GM19328 (cell line): ENCODE results near the gene MACC1.
"Not testable (repeated sequence)": the region's sequence is repeated elsewhere in the genome, so short reads cannot be mapped to it uniquely, and the experiment has no call there.

Experiments used
- ATAC-seq: cut with Tn5 transposase; IDR thresholded peaks from one replicate; pipeline ENCODE4 v1.9.1; 2021; ENCODE audit warnings: mild to moderate bottlenecking, moderate library complexity; ENCODE audit not compliant: unreplicated experiment

Gene MACC1

DNA sequence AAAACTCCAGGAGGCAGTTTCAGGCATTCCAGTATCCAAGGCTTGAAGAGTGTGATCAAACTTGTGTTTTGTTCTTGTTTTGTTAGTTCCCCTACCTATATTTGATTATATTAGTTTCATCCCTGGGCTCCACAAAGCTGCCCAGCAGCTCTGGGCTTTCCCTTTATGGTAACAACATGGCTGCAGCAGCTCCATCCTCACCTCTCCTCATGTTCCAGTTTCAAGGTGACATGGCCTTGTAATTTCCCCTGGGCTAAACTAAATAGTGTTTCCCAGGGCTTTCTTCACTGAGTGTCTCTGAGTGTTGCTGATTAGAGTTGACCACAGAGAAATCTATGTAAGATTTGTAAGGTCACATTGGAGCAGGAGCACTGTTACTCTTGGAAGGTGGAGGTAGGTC lies 83.4 kb downstream of the MACC1 start:
- ATAC-seq: no peak

GRCh38 chr7:20132585-20132984 lies 84.6 kb downstream of the MACC1 start:
- ATAC-seq: no peak

- no peak for ATAC-seq
These were observed 85.4 kb downstream of the MACC1 start for GRCh38 chr7:20131776-20132175.

GRCh38 chr7:20129920-20130319 lies 87.3 kb downstream of the MACC1 start:
- ATAC-seq: no peak

DNA sequence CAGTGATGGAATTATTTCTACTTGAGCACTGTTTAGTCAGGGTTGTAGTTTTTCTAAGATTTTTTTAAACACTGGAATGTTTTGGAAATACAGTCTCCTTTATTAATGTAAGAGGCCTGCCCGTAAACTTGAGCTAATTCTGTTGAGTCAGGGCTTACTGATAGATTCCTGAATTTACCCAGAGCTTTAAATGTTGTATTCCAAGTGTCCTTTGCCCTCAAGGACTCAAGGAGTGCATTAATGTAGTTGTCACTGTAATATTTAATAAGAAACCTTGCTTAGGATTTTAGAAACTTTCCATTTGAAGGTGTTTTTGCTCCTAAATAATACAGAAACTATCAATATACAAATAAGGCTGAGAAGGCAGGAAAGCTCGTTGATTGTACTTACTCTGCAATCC lies 89.2 kb downstream of the MACC1 start:
- ATAC-seq: no peak

DNA sequence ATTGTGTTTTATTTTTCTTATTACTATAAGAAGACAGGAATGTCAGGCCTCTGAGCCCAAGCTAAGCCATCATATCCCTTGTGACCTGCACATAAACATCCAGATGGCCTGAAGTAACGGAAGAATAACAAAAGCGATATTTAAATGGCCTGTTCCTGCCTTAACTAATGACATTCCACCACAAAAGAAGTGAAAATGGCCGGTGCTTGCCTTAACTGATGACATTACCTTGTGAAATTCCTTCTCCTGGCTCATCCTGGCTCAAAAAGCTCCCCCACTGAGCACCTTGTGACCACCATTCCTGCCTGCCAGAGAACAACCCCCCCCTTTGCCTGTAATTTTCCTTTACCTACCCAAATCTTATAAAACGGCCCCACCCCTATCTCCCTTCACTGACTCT lies 91.1 kb downstream of the MACC1 start:
- not testable (repeated sequence) for ATAC-seq

DNA sequence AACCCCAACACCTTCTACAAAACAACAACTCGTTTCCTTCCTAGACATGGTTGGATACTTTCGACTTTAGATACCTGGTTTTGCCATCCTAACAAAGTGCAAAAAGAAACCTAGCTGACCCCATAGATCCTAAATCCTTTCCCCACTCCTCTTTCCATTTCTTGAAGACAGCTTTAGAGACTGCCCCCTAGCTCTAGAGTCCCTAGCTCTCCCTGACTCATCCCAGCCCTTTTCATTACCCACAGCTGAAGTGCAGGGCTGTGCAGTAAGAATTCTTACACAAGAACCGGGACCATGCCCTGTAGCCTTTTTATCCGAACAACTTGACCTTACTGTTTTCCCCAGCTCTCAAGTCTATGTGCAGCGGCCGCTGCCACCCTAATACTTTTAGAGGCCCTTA lies 93.1 kb downstream of the MACC1 start:
- ATAC-seq: not testable (repeated sequence)

- not testable (repeated sequence) for ATAC-seq
These were observed 94.4 kb downstream of the MACC1 start for GRCh38 chr7:20122653-20123316.

DNA sequence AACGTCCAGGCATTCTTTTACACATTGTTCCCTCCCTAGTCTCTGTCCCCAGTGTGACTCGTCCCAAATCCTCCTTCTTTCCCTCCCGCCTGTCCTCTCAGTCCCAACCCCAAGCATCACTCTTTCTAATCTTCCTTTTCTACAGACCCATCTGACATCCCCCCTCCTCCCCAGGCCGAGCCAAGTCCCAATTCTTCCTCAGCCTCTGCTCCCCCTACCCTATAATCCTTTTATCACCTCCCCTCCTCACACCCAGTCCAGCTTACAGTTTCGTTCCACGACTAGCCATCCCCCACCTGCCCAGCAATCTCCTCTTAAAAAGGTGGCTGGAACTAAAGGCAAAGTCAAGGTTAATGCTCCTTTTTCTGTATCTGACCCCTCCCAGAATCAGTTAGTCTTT lies 95.1 kb downstream of the MACC1 start:
- no peak for ATAC-seq

DNA sequence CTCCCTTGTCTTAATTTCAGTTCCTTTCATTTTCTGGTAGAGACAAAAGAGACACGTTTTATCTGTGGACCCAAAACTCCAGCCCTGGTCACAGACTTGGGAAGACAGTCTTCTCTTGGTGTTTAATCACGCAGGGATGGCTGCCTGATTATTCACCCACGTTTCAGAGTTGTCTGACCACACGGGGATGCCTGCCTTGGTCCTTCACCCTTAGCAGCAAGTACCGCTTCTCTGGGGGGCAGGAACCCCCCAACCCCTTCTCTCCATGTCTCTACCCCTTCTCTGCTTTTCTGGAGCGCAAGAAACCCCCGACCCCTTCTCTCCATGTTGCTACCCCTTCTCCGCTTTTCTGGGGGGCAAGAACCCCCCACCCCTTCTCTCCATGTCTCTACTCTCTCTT lies 95.8 kb downstream of the MACC1 start:
- no peak for ATAC-seq

DNA sequence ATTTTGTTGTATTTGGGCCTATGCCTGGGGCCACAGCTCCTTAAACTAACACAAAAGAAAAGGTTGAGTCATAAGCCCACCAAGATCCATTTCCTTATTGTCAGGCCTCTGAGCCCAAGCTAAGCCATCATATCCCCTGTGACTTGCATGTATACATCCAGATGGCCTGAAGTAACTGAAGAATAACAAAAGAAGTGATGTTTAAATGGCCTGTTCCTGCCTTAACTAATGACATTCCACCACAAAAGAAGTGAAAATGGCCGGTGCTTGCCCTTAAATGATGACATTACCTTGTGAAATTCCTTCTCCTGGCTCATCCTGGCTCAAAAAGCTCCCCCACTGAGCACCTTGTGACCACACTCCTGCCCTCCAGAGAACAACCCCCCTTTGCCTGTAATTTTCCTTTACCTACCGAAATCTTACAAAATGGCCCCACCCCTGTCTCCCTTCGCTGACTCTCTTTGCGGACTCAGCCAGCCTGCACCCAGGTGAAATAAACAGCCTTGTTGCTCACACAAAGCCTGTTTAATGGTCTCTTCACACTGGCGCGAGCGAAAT lies 96.5 kb downstream of the MACC1 start:
- not testable (repeated sequence) for ATAC-seq

- no peak for ATAC-seq
These were observed 100.3 kb downstream of the MACC1 start for GRCh38 chr7:20116869-20117268.

- peak; percentile 90 for ATAC-seq
These were observed 102.7 kb downstream of the MACC1 start for GRCh38 chr7:20114468-20114867.

DNA sequence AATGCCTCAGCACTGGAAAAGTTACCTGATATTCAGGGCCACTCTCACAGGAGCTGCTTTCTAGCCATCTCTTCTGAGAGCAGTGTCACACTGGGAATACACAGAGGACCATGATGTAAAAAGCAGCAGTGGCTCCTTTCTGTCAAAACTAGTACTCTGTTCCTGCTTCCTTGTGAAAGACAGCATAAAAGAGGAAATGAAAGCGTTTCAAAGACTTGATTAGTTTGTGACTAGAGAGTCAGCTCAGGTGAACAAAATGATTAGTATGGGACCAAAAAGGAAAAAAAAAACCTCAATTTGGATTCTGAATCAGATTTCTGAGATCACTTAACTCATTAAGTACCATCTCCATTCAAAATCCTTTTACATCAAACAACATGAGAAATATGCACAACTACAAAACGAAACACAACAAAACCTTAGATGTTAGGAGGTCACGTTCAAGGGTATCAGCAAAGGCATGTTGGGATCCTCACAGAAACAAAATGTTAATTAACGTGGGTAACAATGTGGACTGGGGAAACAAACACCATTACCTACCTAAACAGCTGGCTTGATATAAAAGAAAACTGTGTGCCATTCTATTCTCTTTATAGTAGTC lies 103.7 kb downstream of the MACC1 start:
- peak; percentile 75 for ATAC-seq

GRCh38 chr7:20112696-20113095 lies 104.5 kb downstream of the MACC1 start:
- ATAC-seq: no peak

DNA sequence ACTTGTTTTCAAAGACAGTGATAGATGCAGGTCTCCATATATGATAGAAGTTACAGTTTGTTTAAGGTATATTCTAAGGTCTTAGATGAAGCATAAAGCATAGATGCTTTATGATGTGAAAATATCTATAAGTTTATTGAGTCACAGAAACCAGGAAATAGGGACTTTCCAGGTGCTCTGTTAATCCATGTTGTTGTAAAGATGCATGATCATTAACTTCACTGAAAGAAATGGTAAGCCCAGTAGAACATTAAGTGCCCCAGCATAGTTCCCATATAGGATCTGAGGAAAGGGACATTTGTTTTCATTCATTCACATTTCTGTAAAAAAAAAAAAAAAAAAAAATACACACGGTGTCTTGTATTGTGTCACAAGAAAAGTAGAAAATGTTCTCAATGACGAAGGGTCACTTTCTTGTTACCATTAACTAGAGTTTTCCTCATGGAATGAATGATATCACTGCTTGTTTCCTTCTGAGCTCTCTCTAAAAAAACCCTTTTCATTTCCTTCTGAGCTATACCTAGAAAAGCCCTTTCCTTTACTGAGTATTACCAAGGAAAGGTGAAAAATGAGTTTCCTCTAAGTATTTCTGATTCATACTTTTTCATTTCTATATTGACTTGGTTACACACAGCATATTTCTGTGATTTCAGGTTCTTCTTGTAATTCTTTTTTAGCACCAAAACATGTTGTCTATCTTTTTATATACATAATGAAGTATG lies 105.2 kb downstream of the MACC1 start:
- ATAC-seq: no peak

GRCh38 chr7:20107582-20107981 lies 109.6 kb downstream of the MACC1 start:
- ATAC-seq: no peak

- no peak for ATAC-seq
These were observed 112.5 kb downstream of the MACC1 start for GRCh38 chr7:20104696-20105095.

- no peak for ATAC-seq
These were observed 114.2 kb downstream of the MACC1 start for GRCh38 chr7:20102982-20103381.

- ATAC-seq: no peak
These were observed 121.3 kb downstream of the MACC1 start for GRCh38 chr7:20095862-20096261.

DNA sequence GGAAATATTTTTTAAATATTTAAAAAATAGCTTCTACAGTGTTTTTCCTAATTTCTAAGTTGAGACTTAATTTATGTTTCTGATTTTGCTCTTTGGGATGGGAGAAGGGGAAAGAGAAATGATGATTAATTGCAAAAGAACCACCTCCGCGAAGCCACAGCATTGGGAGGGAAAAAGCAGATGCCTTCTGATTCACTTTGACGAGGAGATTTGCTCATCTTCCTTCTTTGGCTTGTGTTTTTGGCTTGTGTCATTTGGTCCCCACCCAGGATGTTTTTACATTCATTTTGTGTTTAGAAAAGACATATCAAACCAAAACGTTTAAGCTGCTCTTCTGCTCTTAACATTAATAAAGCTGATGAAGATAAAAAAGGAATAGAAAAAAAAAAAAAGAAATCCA lies 121.7 kb downstream of the MACC1 start:
- no peak for ATAC-seq

- no peak for ATAC-seq
These were observed 127.8 kb downstream of the MACC1 start for GRCh38 chr7:20089431-20089830.
